Stomach (tissue), 4 donors: ENCODE measurements around the gene FOXO6.

ENCODE experiments used
- CTCF ChIP-seq, 7 experiments: fragments of 450-650 bp in 4 of 7; fragments of 200-600 bp in 3 of 7; sonication (generic) in 3 of 7; IDR thresholded peaks; one replicate each; pipeline ENCODE4 v1.5.1; 2016 to 2019; ENCODE audit warnings: antibody characterized with exemption in 7 of 7, control low read depth in 2 of 7, mild to moderate bottlenecking in 1 of 7
- POLR2A ChIP-seq, 4 donors: fragments of 450-650 bp; IDR thresholded peaks; one replicate each; pipeline ENCODE4 v1.6.1; 2016; ENCODE audit warnings: antibody characterized with exemption in 4 of 4, control low read depth in 2 of 4, mild to moderate bottlenecking in 1 of 4, moderate library complexity in 1 of 4

GRCh38 chr1:41314376-41315145 is 46.7 kb upstream of the FOXO6 start:
- TF ChIP-seq POLR2A (IDR thresholded peaks at IDR 0.05), result no peak
- no peak for TF ChIP-seq CTCF (IDR thresholded peaks at IDR 0.05)
